ENCODE data around the gene LYST. TPM values are rescaled to one million over a fixed set of nuclear protein-coding genes. Genes with fewer than 3 reads are reported as not detected.

The LYST gene
- total RNA-seq, 4 donors from 2014 or later = 48.0 to 62.8 (median 61.0) TPM

GRCh38 chr1:235703506-235703905 is 163.2 kb downstream of the LYST start:
- TF ChIP-seq POLR2A (IDR thresholded peaks at IDR 0.05) (no peak), EP300 (IDR thresholded peaks at IDR 0.05) (no peak), CTCF (IDR thresholded peaks at IDR 0.05) (no peak)
- 73 to 76% methylated on average over 2 of the region's 2 CpGs for WGBS, 2 donors
- Histone ChIP-seq H3K9me3 (no peaks in the 10 kb centered on the region), H3K27ac (no peak overlapping the region), H3K4me1 (no peaks in the 10 kb centered on the region), H3K27me3 (no peaks in the 10 kb centered on the region), H3K4me3 (no peak overlapping the region), H3K36me3 (peaks cover 0 to 97% (median 0%) of the 10 kb centered on the region in 3 donors)
- no peak for DNase-seq (ENCODE audit: low spot score in 2 of 2)

GRCh38 chr1:235702412-235702811 is 164.3 kb downstream of the LYST start:
- 79 to 83% methylated on average over 9 of the region's 9 CpGs for WGBS, 2 donors
- no peak for DNase-seq (ENCODE audit: low spot score in 2 of 2)
- Histone ChIP-seq H3K4me3 (no peak overlapping the region), H3K27ac (no peak overlapping the region), H3K9me3 (no peaks in the 10 kb centered on the region), H3K4me1 (no peaks in the 10 kb centered on the region), H3K36me3 (peaks cover 0 to 93% (median 0%) of the 10 kb centered on the region in 3 donors), H3K27me3 (no peaks in the 10 kb centered on the region)
- TF ChIP-seq POLR2A (IDR thresholded peaks at IDR 0.05) (no peak), CTCF (IDR thresholded peaks at IDR 0.05) (no peak), EP300 (IDR thresholded peaks at IDR 0.05) (no peak)

GRCh38 chr1:235697508-235697907 is 169.2 kb downstream of the LYST start:
- no peak for DNase-seq (ENCODE audit: low spot score in 2 of 2)
- peaks cover 0 to 96% (median 6%) of the 10 kb centered on the region in 3 donors for H3K36me3 ChIP-seq
- WGBS, 2 donors = 93 to 94% methylated on average over 2 of the region's 2 CpGs

GRCh38 chr1:235689356-235689755 is 177.3 kb downstream of the LYST start:
- no peak overlapping the region for H3K4me3 ChIP-seq
- TF ChIP-seq POLR2A (IDR thresholded peaks at IDR 0.05) (no peak), EP300 (IDR thresholded peaks at IDR 0.05) (no peak), CTCF (IDR thresholded peaks at IDR 0.05) (no peak)
- no peak for DNase-seq (ENCODE audit: low spot score in 2 of 2)
- H3K36me3 ChIP-seq = peaks cover 0 to 80% (median 15%) of the 10 kb centered on the region in 3 donors
- H3K4me1 ChIP-seq = no peaks in the 10 kb centered on the region
- WGBS, 2 donors = 91 to 98% methylated on average over 4 of the region's 4 CpGs
- H3K27me3 ChIP-seq = no peaks in the 10 kb centered on the region
- no peak overlapping the region for H3K27ac ChIP-seq
- no peaks in the 10 kb centered on the region for H3K9me3 ChIP-seq

More at GRCh38 chr1:235697508-235697907, 169.2 kb downstream of the LYST start:
- no peaks in the 10 kb centered on the region for H3K27me3 ChIP-seq
- TF ChIP-seq CTCF (IDR thresholded peaks at IDR 0.05) (no peak), EP300 (IDR thresholded peaks at IDR 0.05) (no peak), POLR2A (IDR thresholded peaks at IDR 0.05) (no peak)
- no peaks in the 10 kb centered on the region for H3K9me3 ChIP-seq
- H3K4me3 ChIP-seq = no peak overlapping the region
- H3K27ac ChIP-seq = no peak overlapping the region
- no peaks in the 10 kb centered on the region for H3K4me1 ChIP-seq

- TF ChIP-seq EP300 (IDR thresholded peaks at IDR 0.05) (no peak), POLR2A (IDR thresholded peaks at IDR 0.05) (no peak), CTCF (IDR thresholded peaks at IDR 0.05) (no peak)
- Histone ChIP-seq H3K27me3 (no peaks in the 10 kb centered on the region), H3K27ac (no peak overlapping the region), H3K4me1 (no peaks in the 10 kb centered on the region), H3K4me3 (no peak overlapping the region), H3K36me3 (peaks cover 0 to 74% (median 15%) of the 10 kb centered on the region in 3 donors), H3K9me3 (no peaks in the 10 kb centered on the region)
- DNase-seq (ENCODE audit: low spot score in 2 of 2) = no peak
- 85% methylated on average over 3 of the region's 3 CpGs for WGBS, 2 donors
Measured at GRCh38 chr1:235688096-235688495, 178.6 kb downstream of the LYST start.

Measured in tibial nerve (tissue), 4 donors.